Measurements from ENCODE around the gene RAB18. TPM values are rescaled to one million over a fixed set of nuclear protein-coding genes. Genes with fewer than 3 reads are reported as not detected.

The RAB18 gene
- total and polyA plus RNA-seq, 2 experiments from 2014 or later, result 35.5 to 77.2 TPM

DNA sequence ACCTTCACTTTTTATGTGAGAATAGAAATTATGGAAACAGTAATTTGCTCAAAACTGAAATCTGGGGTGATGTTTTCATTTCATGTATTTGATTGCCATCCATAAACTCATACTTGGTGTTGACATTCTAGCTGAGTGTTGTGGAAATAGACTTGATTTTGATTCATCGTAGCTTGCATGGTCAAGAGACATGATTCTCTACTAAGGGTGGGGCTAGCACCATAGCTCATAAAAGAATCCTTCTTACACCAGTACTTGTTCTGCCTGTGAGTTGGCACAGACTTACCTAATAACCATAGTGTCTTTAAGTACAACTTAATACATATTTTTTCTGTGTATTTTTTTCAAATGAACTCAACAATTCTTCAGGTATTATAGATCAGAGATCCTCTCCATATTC, 36.6 kb downstream of the RAB18 start:
- no peak for ATAC-seq
- Histone ChIP-seq H3F3A (replicated peaks; ENCODE audit: low read depth) (no peaks in the 10 kb centered on the region), H3K27me3 (ENCODE audit: insufficient read depth) (no peaks in the 10 kb centered on the region), H3K9me2 (ENCODE audit: insufficient read depth) (no peaks in the 10 kb centered on the region), H2AFZ (no peak overlapping the region), H3K4me2 (no peak overlapping the region), H3K79me2 (replicated peaks; ENCODE audit: insufficient read depth) (no peaks in the 10 kb centered on the region), H3K4me1 (ENCODE audit: insufficient read depth) (no peaks in the 10 kb centered on the region), H4K20me1 (replicated peaks; ENCODE audit: insufficient read depth) (no peaks in the 10 kb centered on the region), H3K27ac (ENCODE audit: low read depth) (no peak overlapping the region), H3K36me3 (ENCODE audit: insufficient read depth) (no peaks in the 10 kb centered on the region), H3K4me3 (no peak overlapping the region)
- no peak for DNase-seq (ENCODE audit: low spot score)
- Mint-ChIP-seq H3K4me1 (no peaks in the 10 kb centered on the region; the same call in 2 of the 3 replicates), H3K9me3 (no peaks in the 10 kb centered on the region), H3K4me3 (no peak overlapping the region), H3K27me3 (ENCODE audit: insufficient read depth, low read depth, poor library complexity) (no peaks in the 10 kb centered on the region), H3K27ac (no peak overlapping the region), H3K36me3 (ENCODE audit: low read depth) (peaks cover 9% of the 10 kb centered on the region; the same call in 2 of the 3 replicates)
- TF ChIP-seq JUNB (IDR thresholded peaks at IDR 0.05; ENCODE audit: unreplicated experiment) (no peak), POLR2AphosphoS5 (IDR thresholded peaks at IDR 0.05; ENCODE audit: low read depth) (no peak), CREB1 (CRISPR knock-in tag; IDR thresholded peaks at IDR 0.05; ENCODE audit: low read depth) (no peak), ZNF331 (CRISPR knock-in tag; IDR thresholded peaks at IDR 0.05; ENCODE audit: low read depth) (no peak)
- TF ChIP-seq, protein P1, sequence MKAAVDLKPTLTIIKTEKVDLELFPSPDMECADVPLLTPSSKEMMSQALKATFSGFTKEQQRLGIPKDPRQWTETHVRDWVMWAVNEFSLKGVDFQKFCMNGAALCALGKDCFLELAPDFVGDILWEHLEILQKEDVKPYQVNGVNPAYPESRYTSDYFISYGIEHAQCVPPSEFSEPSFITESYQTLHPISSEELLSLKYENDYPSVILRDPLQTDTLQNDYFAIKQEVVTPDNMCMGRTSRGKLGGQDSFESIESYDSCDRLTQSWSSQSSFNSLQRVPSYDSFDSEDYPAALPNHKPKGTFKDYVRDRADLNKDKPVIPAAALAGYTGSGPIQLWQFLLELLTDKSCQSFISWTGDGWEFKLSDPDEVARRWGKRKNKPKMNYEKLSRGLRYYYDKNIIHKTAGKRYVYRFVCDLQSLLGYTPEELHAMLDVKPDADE (IDR thresholded peaks at IDR 0.05), result no peak

DNA sequence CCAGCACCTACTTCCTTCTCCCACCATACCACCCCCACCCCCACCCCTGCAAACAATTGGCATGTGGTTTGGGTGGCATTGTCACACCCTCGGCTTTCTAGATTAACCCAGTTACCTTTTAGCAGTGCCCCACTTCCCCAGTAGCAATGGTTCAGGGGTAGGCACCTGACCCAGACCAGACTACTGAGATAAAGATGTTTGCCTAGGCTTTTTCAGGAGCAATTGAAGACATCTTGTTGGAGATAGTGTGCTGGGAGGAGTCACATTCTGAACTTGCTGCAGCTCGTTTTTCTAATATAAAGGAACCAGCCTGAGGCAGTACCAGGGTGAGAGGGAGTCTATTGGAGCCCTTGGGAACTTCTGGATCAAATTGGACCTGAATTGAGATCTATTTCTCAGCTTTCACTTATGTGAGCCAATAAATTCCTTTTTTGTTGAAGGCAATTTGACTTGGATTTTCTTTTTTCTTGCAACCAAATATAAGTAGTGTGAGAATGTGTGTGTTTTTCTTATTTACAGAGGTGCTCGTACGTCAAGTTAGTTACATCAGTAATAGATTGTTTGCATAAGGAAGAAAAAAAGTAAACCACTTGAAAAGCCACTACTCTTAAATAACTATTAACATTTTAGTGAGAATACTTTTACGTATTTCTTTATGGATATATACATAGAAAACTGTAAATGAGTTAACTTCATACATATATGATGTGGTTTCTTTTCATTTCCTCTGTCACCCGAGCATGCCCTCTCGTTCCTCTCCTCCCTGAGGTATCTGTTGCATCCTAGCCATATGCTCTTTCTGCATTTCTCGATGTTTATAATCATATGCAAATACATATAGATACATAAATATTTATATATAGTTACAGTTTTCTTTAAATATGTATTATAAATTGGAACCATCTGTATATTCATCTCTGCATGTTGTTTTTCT, 38.0 kb downstream of the RAB18 start:
- H3K9me3 Mint-ChIP-seq, result no peaks in the 10 kb centered on the region
- H3K79me2 ChIP-seq (replicated peaks; ENCODE audit: insufficient read depth), result no peaks in the 10 kb centered on the region
- H3K27ac ChIP-seq (ENCODE audit: low read depth), result no peak overlapping the region
- H3K4me3 ChIP-seq, result no peak overlapping the region
- no peaks in the 10 kb centered on the region for H3K9me2 ChIP-seq (ENCODE audit: insufficient read depth)
- ATAC-seq (no peak; the same call in 2 of the 3 replicates), DNase-seq (ENCODE audit: low spot score) (no peak)
- no peaks in the 10 kb centered on the region for H4K20me1 ChIP-seq (replicated peaks; ENCODE audit: insufficient read depth)
- peak overlapping the region; percentile 88 for H3K27ac Mint-ChIP-seq
- H3K27me3 Mint-ChIP-seq (ENCODE audit: insufficient read depth, low read depth, poor library complexity), result no peaks in the 10 kb centered on the region
- H3K4me1 ChIP-seq (ENCODE audit: insufficient read depth), result no peaks in the 10 kb centered on the region
- H3K4me2 ChIP-seq, result no peak overlapping the region
- no peaks in the 10 kb centered on the region for H3K27me3 ChIP-seq (ENCODE audit: insufficient read depth)
- H3K36me3 ChIP-seq (ENCODE audit: insufficient read depth), result no peaks in the 10 kb centered on the region
- peaks cover 9% of the 10 kb centered on the region; the same call in 2 of the 3 replicates for H3K36me3 Mint-ChIP-seq (ENCODE audit: low read depth)
- no peak overlapping the region for H3K4me3 Mint-ChIP-seq
- no peak overlapping the region for H2AFZ ChIP-seq
- peaks cover 1% of the 10 kb centered on the region; the same call in 2 of the 3 replicates for H3K4me1 Mint-ChIP-seq
- H3F3A ChIP-seq (replicated peaks; ENCODE audit: low read depth), result no peaks in the 10 kb centered on the region
- TF ChIP-seq, protein P2, sequence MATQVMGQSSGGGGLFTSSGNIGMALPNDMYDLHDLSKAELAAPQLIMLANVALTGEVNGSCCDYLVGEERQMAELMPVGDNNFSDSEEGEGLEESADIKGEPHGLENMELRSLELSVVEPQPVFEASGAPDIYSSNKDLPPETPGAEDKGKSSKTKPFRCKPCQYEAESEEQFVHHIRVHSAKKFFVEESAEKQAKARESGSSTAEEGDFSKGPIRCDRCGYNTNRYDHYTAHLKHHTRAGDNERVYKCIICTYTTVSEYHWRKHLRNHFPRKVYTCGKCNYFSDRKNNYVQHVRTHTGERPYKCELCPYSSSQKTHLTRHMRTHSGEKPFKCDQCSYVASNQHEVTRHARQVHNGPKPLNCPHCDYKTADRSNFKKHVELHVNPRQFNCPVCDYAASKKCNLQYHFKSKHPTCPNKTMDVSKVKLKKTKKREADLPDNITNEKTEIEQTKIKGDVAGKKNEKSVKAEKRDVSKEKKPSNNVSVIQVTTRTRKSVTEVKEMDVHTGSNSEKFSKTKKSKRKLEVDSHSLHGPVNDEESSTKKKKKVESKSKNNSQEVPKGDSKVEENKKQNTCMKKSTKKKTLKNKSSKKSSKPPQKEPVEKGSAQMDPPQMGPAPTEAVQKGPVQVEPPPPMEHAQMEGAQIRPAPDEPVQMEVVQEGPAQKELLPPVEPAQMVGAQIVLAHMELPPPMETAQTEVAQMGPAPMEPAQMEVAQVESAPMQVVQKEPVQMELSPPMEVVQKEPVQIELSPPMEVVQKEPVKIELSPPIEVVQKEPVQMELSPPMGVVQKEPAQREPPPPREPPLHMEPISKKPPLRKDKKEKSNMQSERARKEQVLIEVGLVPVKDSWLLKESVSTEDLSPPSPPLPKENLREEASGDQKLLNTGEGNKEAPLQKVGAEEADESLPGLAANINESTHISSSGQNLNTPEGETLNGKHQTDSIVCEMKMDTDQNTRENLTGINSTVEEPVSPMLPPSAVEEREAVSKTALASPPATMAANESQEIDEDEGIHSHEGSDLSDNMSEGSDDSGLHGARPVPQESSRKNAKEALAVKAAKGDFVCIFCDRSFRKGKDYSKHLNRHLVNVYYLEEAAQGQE (IDR thresholded peaks at IDR 0.05; ENCODE audit: unreplicated experiment), result no peak
- TF ChIP-seq EZH2phosphoT487 (IDR thresholded peaks at IDR 0.05; ENCODE audit: unreplicated experiment) (no peak), STAT1 (IDR thresholded peaks at IDR 0.05; ENCODE audit: unreplicated experiment) (no peak), POLR2AphosphoS5 (IDR thresholded peaks at IDR 0.05; ENCODE audit: low read depth) (no peak)
- TF ChIP-seq, protein P1 (IDR thresholded peaks at IDR 0.05), result no peak
